ENCODE results near the gene EEF1A2. TPM values are rescaled to one million over a fixed set of nuclear protein-coding genes. Genes with fewer than 3 reads are reported as not detected.
A peak's percentile ranks its signal among the peaks of the same experiment; 100 is the strongest.

EEF1A2 gene
- total and polyA plus RNA-seq, 2 of the 4 experiments (the other 2 are of a cell fraction): 1.3 to 4.6 TPM

GRCh38 chr20:63488315-63489251 lies 10.3 kb downstream of the EEF1A2 start:
- ChIA-PET POLR2A (ENCODE audit: unreplicated experiment) (no interaction called here), CTCF (no interaction called here)
- no peak overlapping the region for H3K18ac ChIP-seq (ENCODE audit: low read depth, low read length)
- ATAC-seq (ENCODE audit: low read depth): peak; percentile 32; the same call in 1 of the 2 replicates
- H4K20me1 ChIP-seq (ENCODE audit: insufficient read depth, low read length): no peaks in the 10 kb centered on the region
- H2BK15ac ChIP-seq (ENCODE audit: low read depth, low read length): no peak overlapping the region
- no peak for DNase-seq
- no peak overlapping the region for H3K23ac ChIP-seq (ENCODE audit: low read depth, low read length)
- no peak overlapping the region for H4K8ac ChIP-seq (ENCODE audit: low read depth in 2 of 2, low read length in 2 of 2)
- TF ChIP-seq MAFK (IDR thresholded peaks at IDR 0.05; ENCODE audit: low read depth, low read length) (no peak), RFX5 (IDR thresholded peaks at IDR 0.05; ENCODE audit: low read depth, low read length) (no peak), NFE2L2 (IDR thresholded peaks at IDR 0.05; ENCODE audit: low read depth, low read length) (no peak), RAD21 (IDR thresholded peaks at IDR 0.05; ENCODE audit: low read length) (no peak), FOS (IDR thresholded peaks at IDR 0.05; ENCODE audit: low read depth, low read length) (no peak), MXI1 (IDR thresholded peaks at IDR 0.05; ENCODE audit: borderline replicate concordance, low read depth, low read length) (no peak), POLR2A (IDR thresholded peaks at IDR 0.05; ENCODE audit: low read depth, low read length) (no peak), RCOR1 (IDR thresholded peaks at IDR 0.05; ENCODE audit: insufficient replicate concordance, low read length) (no peak), CHD1 (IDR thresholded peaks at IDR 0.05; ENCODE audit: low read depth, low read length) (no peak), MAZ (IDR thresholded peaks at IDR 0.05; ENCODE audit: borderline replicate concordance, low read depth, low read length) (no peak), BHLHE40 (IDR thresholded peaks at IDR 0.05; ENCODE audit: low read depth, low read length) (no peak), CEBPB (IDR thresholded peaks at IDR 0.05; ENCODE audit: low read depth, low read length) (no peak)
- TF ChIP-seq, protein P1, sequence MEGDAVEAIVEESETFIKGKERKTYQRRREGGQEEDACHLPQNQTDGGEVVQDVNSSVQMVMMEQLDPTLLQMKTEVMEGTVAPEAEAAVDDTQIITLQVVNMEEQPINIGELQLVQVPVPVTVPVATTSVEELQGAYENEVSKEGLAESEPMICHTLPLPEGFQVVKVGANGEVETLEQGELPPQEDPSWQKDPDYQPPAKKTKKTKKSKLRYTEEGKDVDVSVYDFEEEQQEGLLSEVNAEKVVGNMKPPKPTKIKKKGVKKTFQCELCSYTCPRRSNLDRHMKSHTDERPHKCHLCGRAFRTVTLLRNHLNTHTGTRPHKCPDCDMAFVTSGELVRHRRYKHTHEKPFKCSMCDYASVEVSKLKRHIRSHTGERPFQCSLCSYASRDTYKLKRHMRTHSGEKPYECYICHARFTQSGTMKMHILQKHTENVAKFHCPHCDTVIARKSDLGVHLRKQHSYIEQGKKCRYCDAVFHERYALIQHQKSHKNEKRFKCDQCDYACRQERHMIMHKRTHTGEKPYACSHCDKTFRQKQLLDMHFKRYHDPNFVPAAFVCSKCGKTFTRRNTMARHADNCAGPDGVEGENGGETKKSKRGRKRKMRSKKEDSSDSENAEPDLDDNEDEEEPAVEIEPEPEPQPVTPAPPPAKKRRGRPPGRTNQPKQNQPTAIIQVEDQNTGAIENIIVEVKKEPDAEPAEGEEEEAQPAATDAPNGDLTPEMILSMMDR (conservative IDR thresholded peaks at IDR 0.05; ENCODE audit: low read depth, low read length): no peak
- TF ChIP-seq, protein P2, sequence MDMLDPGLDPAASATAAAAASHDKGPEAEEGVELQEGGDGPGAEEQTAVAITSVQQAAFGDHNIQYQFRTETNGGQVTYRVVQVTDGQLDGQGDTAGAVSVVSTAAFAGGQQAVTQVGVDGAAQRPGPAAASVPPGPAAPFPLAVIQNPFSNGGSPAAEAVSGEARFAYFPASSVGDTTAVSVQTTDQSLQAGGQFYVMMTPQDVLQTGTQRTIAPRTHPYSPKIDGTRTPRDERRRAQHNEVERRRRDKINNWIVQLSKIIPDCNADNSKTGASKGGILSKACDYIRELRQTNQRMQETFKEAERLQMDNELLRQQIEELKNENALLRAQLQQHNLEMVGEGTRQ (IDR thresholded peaks at IDR 0.05; ENCODE audit: low read depth, low read length): no peak
- TF ChIP-seq, protein P3, sequence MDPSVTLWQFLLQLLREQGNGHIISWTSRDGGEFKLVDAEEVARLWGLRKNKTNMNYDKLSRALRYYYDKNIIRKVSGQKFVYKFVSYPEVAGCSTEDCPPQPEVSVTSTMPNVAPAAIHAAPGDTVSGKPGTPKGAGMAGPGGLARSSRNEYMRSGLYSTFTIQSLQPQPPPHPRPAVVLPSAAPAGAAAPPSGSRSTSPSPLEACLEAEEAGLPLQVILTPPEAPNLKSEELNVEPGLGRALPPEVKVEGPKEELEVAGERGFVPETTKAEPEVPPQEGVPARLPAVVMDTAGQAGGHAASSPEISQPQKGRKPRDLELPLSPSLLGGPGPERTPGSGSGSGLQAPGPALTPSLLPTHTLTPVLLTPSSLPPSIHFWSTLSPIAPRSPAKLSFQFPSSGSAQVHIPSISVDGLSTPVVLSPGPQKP (IDR thresholded peaks at IDR 0.05; ENCODE audit: borderline replicate concordance, low read depth, low read length): no peak
- H3K36me3 ChIP-seq (ENCODE audit: control insufficient read depth, insufficient read depth, low read length): no peaks in the 10 kb centered on the region
- intact Hi-C loops (cut with micrococcal nuclease) (no loop called here), dilution Hi-C loops (cut with HindIII; ENCODE audit: low sequenced_read_pairs, unreplicated experiment) (no loop called here), in situ Hi-C loops (cut with MboI; ENCODE audit: low sequenced_read_pairs) (no loop called here)
- no peaks in the 10 kb centered on the region for H3K4me1 ChIP-seq (ENCODE audit: control insufficient read depth, insufficient read depth, low read length)
- H3K4me3 ChIP-seq (ENCODE audit: insufficient read depth, low read depth, low read length): no peak overlapping the region
- no peak overlapping the region for H3K56ac ChIP-seq (ENCODE audit: extremely low read depth, insufficient read depth, low read length)
- H3K4ac ChIP-seq (ENCODE audit: low read depth, low read length): no peak overlapping the region
- H2BK20ac ChIP-seq (ENCODE audit: low read depth, low read length): no peak overlapping the region
- H4K5ac ChIP-seq (ENCODE audit: low read depth, low read length): no peak overlapping the region
- no peak overlapping the region for H2BK120ac ChIP-seq (ENCODE audit: low read depth, low read length)
- H3K14ac ChIP-seq (replicated peaks; ENCODE audit: low read depth, low read length): no peak overlapping the region
- no peaks in the 10 kb centered on the region for H3K9me1 ChIP-seq (ENCODE audit: insufficient read depth, low read length)
- no peaks in the 10 kb centered on the region for H3K79me1 ChIP-seq (ENCODE audit: low read depth in 1 of 2, low read length in 2 of 2)
- WGBS, 2 experiments (ENCODE audit: extremely low coverage in 2 of 2, insufficient read length in 1 of 2): 10% methylated on average over 41 of the region's 83 CpGs; no CpG with 5 or more reads in 1 of the 2 experiments
- no peak overlapping the region for H2AK9ac ChIP-seq (replicated peaks; ENCODE audit: low read depth, low read length, poor library complexity)
- H4K91ac ChIP-seq (ENCODE audit: insufficient read depth, low read depth, low read length): no peak overlapping the region
- H3K4me2 ChIP-seq (ENCODE audit: low read depth, low read length): no peak overlapping the region
- BruUV-seq (replicated peaks): no TSS peak
- no peak overlapping the region for H2AK5ac ChIP-seq (ENCODE audit: low read depth, low read length)
- H2BK5ac ChIP-seq (ENCODE audit: low read depth, low read length, poor library complexity, severe bottlenecking): no peak overlapping the region
- no peak overlapping the region for H2AFZ ChIP-seq (replicated peaks; ENCODE audit: low read length, poor library complexity)
- H3K27ac ChIP-seq (ENCODE audit: insufficient read depth, low read length): no peak overlapping the region
- no peaks in the 10 kb centered on the region for H3K9me3 ChIP-seq (ENCODE audit: control insufficient read depth, insufficient read depth, low read length)
- H3K9ac ChIP-seq (ENCODE audit: low read depth, low read length): no peak overlapping the region
- H3K27me3 ChIP-seq (ENCODE audit: control insufficient read depth, insufficient read depth, low read length): peaks cover 25% of the 10 kb centered on the region

Measured in IMR-90 (cell line).